ENCODE results near the gene SNPH. TPM values are rescaled to one million over a fixed set of nuclear protein-coding genes. Genes with fewer than 3 reads are reported as not detected.

SNPH gene
- total and polyA plus RNA-seq, 4 donors = 1.2 to 3.3 (median 2.1) TPM

DNA sequence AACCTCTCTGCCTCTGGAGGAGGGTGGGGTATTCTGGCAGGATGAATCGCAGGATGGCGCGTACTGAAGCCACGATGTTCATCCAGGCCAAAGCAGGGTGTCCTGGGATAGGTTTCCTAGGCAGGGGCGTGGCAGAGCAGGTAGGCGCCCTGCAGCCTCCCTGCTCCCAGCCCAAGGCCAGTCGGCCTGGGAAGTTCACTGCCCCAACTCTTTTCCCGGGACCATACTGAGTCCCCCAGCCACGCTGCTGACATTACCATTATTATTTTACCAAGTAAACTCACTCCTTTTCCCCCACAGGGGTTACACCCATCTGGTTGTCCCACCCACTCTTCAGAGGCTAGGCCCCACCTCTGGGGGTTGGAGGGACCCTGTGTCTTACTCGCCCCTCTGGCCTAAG is 41.1 kb downstream of the SNPH start:
- H3K4me3 ChIP-seq = no peak overlapping the region
- H3K9ac ChIP-seq (ENCODE audit: insufficient read depth in 1 of 2, low read length in 2 of 2) = no peak overlapping the region
- H3K36me3 ChIP-seq (ENCODE audit: control insufficient read depth in 4 of 4, insufficient read depth in 4 of 4, low read length in 4 of 4) = peaks cover 0 to 25% (median 0%) of the 10 kb centered on the region in 4 donors
- DNase-seq (no peak), ATAC-seq (ENCODE audit: insufficient read depth, low FRiP score) (no peak)
- WGBS, 2 donors = 89 to 96% methylated on average over 10 of the region's 10 CpGs
- H3K27me3 ChIP-seq (ENCODE audit: control insufficient read depth in 3 of 3, insufficient read depth in 3 of 3, low read length in 2 of 3) = no peaks in the 10 kb centered on the region
- H3K27ac ChIP-seq (ENCODE audit: low read depth in 1 of 2, low read length in 1 of 2) = no peak overlapping the region
- H3K4me1 ChIP-seq (ENCODE audit: control insufficient read depth in 5 of 5, insufficient read depth in 5 of 5, low read length in 5 of 5) = no peaks in the 10 kb centered on the region
- H3K9me3 ChIP-seq (ENCODE audit: control insufficient read depth in 4 of 4, insufficient read depth in 3 of 4, low read length in 3 of 4) = no peaks in the 10 kb centered on the region
- TF ChIP-seq, protein P1, sequence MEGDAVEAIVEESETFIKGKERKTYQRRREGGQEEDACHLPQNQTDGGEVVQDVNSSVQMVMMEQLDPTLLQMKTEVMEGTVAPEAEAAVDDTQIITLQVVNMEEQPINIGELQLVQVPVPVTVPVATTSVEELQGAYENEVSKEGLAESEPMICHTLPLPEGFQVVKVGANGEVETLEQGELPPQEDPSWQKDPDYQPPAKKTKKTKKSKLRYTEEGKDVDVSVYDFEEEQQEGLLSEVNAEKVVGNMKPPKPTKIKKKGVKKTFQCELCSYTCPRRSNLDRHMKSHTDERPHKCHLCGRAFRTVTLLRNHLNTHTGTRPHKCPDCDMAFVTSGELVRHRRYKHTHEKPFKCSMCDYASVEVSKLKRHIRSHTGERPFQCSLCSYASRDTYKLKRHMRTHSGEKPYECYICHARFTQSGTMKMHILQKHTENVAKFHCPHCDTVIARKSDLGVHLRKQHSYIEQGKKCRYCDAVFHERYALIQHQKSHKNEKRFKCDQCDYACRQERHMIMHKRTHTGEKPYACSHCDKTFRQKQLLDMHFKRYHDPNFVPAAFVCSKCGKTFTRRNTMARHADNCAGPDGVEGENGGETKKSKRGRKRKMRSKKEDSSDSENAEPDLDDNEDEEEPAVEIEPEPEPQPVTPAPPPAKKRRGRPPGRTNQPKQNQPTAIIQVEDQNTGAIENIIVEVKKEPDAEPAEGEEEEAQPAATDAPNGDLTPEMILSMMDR (IDR thresholded peaks at IDR 0.05; ENCODE audit: control extremely low read depth, extremely low read depth) = no peak

DNA sequence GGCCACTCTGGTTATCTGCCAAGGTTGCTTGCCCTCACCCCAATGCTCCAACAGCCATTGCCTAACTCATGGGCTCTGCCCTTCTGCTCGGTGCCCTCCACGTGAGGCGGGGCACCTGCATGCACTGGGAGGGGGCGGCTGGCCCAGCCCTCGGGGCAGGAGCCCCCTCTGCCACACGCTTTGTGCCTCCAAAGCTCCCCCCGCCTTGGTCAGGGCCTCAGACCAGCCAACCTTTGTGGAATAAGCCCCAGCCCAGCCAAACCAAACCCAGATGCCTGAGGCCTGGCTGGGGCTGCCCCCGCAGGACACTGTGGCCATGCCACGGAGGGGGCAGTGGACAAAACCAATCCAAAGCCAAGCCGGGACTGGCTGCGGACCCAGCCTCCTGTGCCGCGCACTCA is 41.5 kb downstream of the SNPH start:
- 92 to 93% methylated on average over 13 of the region's 13 CpGs for WGBS, 2 donors
- DNase-seq (no peak), ATAC-seq (ENCODE audit: insufficient read depth, low FRiP score) (no peak)
- H3K27ac ChIP-seq (ENCODE audit: low read depth in 1 of 2, low read length in 1 of 2) = no peak overlapping the region
- no peak overlapping the region for H3K4me3 ChIP-seq
- H3K27me3 ChIP-seq (ENCODE audit: control insufficient read depth in 3 of 3, insufficient read depth in 3 of 3, low read length in 2 of 3) = no peaks in the 10 kb centered on the region
- H3K9ac ChIP-seq (ENCODE audit: insufficient read depth in 1 of 2, low read length in 2 of 2) = no peak overlapping the region
- peaks cover 0 to 25% (median 0%) of the 10 kb centered on the region in 4 donors for H3K36me3 ChIP-seq (ENCODE audit: control insufficient read depth in 4 of 4, insufficient read depth in 4 of 4, low read length in 4 of 4)
- TF ChIP-seq, protein P1 (IDR thresholded peaks at IDR 0.05; ENCODE audit: control extremely low read depth, extremely low read depth) = no peak
- H3K4me1 ChIP-seq (ENCODE audit: control insufficient read depth in 5 of 5, insufficient read depth in 5 of 5, low read length in 5 of 5) = no peaks in the 10 kb centered on the region
- no peaks in the 10 kb centered on the region for H3K9me3 ChIP-seq (ENCODE audit: control insufficient read depth in 4 of 4, insufficient read depth in 3 of 4, low read length in 3 of 4)

DNA sequence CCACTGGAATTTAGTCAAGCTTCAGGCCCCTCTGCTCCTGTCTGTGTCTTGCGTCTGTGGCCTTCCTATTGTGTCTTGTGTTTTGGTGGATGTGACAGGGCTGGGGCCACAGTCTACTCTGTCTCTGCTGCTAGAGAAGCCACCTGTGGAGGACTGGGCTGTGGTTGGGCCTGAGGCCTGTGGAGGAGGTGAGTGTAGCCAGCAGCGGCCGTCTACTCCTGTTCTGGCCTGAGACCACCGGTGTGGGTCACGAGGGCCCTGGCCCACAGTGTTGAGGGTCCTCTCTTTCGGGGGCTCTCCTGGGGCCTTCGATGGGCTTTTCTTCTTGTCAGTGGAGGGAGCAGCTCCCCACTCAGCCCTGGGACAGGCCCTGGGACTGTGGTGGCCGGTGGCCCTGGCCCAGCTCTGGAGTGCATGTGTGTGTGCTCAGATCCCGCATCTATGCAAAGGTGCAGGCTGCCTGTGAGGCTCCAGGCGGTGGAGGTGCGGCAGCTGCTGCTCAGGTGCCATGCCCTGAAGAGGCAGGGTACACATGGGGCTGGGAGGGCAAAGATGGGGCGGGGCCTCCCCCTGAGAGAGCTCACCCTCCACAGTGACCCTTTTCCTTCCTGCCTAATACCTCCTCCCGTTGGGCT is 42.1 kb downstream of the SNPH start:
- DNase-seq = no peak
- peaks cover 0 to 25% (median 0%) of the 10 kb centered on the region in 4 donors for H3K36me3 ChIP-seq (ENCODE audit: control insufficient read depth in 4 of 4, insufficient read depth in 4 of 4, low read length in 4 of 4)
- WGBS, 2 donors = 82 to 88% methylated on average over 13 of the region's 13 CpGs
- TF ChIP-seq, protein P1 (IDR thresholded peaks at IDR 0.05; ENCODE audit: control extremely low read depth, extremely low read depth) = no peak
- no peak overlapping the region for H3K9ac ChIP-seq (ENCODE audit: insufficient read depth in 1 of 2, low read length in 2 of 2)
- H3K27me3 ChIP-seq (ENCODE audit: control insufficient read depth in 3 of 3, insufficient read depth in 3 of 3, low read length in 2 of 3) = no peaks in the 10 kb centered on the region
- no peaks in the 10 kb centered on the region for H3K4me1 ChIP-seq (ENCODE audit: control insufficient read depth in 5 of 5, insufficient read depth in 5 of 5, low read length in 5 of 5)
- no peak for ATAC-seq (ENCODE audit: insufficient read depth, low FRiP score)
- H3K27ac ChIP-seq (ENCODE audit: low read depth in 1 of 2, low read length in 1 of 2) = no peak overlapping the region
- H3K4me3 ChIP-seq = no peak overlapping the region
- no peaks in the 10 kb centered on the region for H3K9me3 ChIP-seq (ENCODE audit: control insufficient read depth in 4 of 4, insufficient read depth in 3 of 4, low read length in 3 of 4)

DNA sequence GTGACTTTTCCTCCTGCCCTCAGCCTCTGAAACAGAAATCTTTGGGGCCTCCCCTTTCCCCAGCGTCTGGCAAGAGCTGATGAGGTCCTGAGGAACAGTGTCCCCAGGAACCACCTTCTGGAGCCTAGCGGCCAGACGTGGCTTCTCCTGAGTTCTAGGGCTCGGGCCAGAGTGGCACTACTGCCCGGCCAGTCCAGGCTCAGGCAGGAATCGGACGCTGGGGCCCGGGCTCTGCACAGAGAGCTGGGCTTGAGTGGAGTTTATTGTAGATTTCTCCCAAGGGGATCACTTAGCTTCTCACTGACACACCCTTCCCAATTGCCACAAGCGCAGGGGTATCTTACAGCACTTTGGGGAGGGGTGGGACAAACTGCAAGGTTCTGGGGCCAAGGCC is 42.6 kb downstream of the SNPH start:
- TF ChIP-seq, protein P1 (IDR thresholded peaks at IDR 0.05; ENCODE audit: control extremely low read depth, extremely low read depth) = no peak
- no peak overlapping the region for H3K4me3 ChIP-seq
- H3K27ac ChIP-seq (ENCODE audit: low read depth in 1 of 2, low read length in 1 of 2) = no peak overlapping the region
- H3K27me3 ChIP-seq (ENCODE audit: control insufficient read depth in 3 of 3, insufficient read depth in 3 of 3, low read length in 2 of 3) = no peaks in the 10 kb centered on the region
- H3K9ac ChIP-seq (ENCODE audit: insufficient read depth in 1 of 2, low read length in 2 of 2) = no peak overlapping the region
- H3K9me3 ChIP-seq (ENCODE audit: control insufficient read depth in 4 of 4, insufficient read depth in 3 of 4, low read length in 3 of 4) = no peaks in the 10 kb centered on the region
- DNase-seq = no peak
- 93% methylated on average over 9 of the region's 9 CpGs for WGBS, 2 donors
- no peak for ATAC-seq (ENCODE audit: insufficient read depth, low FRiP score)
- H3K36me3 ChIP-seq (ENCODE audit: control insufficient read depth in 4 of 4, insufficient read depth in 4 of 4, low read length in 4 of 4) = peaks cover 0 to 25% (median 0%) of the 10 kb centered on the region in 4 donors
- peaks cover 0 to 5% (median 0%) of the 10 kb centered on the region in 5 donors for H3K4me1 ChIP-seq (ENCODE audit: control insufficient read depth in 5 of 5, insufficient read depth in 5 of 5, low read length in 5 of 5)
